Mucosa of descending colon (tissue), 3 donors: ENCODE data around the gene PPY. TPM values are rescaled to one million over a fixed set of nuclear protein-coding genes. Genes with fewer than 3 reads are reported as not detected.
A peak's percentile ranks its signal among the peaks of the same experiment; 100 is the strongest.

Source experiments
- ATAC-seq: fragments of 200-7000 bp; cut with Tn5 transposase; one replicate; pipeline ENCODE4 v1.9.1; 2020; ENCODE audit warnings: mild to moderate bottlenecking, moderate library complexity
- DNase-seq, 3 donors: peaks; one replicate each; pipeline ENCODE4 v3.0.0-alpha.2; 2020
- H3K36me3 ChIP-seq: fragments of 200-600 bp; one replicate; pipeline ENCODE4 v1.8.0; 2021; ENCODE audit warnings: low read depth, mild to moderate bottlenecking
- H3K4me1 ChIP-seq: fragments of 200-600 bp; one replicate; pipeline ENCODE4 v1.8.0; 2021; ENCODE audit warnings: low read depth, mild to moderate bottlenecking
- H3K4me3 ChIP-seq: fragments of 200-600 bp; one replicate; pipeline ENCODE4 v1.8.0; 2021; ENCODE audit warnings: mild to moderate bottlenecking
- H3K9me3 ChIP-seq: fragments of 200-600 bp; one replicate; pipeline ENCODE4 v1.8.0; 2021; ENCODE audit warnings: mild to moderate bottlenecking
- CTCF ChIP-seq: fragments of 200-600 bp; IDR thresholded peaks from one replicate; pipeline ENCODE4 v1.8.0; 2022; ENCODE audit warnings: antibody characterized with exemption, mild to moderate bottlenecking
- intact Hi-C, 2 donors: fragments of 100-400 bp; cut with DNase I in 1 of 2; cut with micrococcal nuclease in 1 of 2; formaldehyde crosslinking; loops; one replicate each; pipeline versions ENCODE4 v1.11.0 to v1.11.1; 2022; cut with DNase I, micrococcal nuclease
- total RNA-seq, 3 donors: library from RNA; stranded (reverse); fragmentation: NEBNext Ultra II Directional in 2 of 3; extraction: Animal tissue kit (Norgen Biotek cat#: 25700) in 2 of 3; gene quantifications; one replicate each; pipeline versions ENCODE4 v1.2.1 to v1.2.4, GENCODE V29; 2021 to 2023
- donor health status: DM: no; HTN: no; CAD: no; lungs with moderate emphysema.
- donor health status: DM: no; HTN: no; CAD: no.
- donor health status: DM: no; HTN: yes; CAD: no.

The PPY gene
- total RNA-seq, 3 donors from 2014 or later: 1.5 TPM; not detected in 2

GRCh38 chr17:43905985-43906852 is 36.1 kb downstream of the PPY start:
- H3K36me3 ChIP-seq: no peaks in the 10 kb centered on the region
- peaks cover 9% of the 10 kb centered on the region for H3K4me1 ChIP-seq
- no peak overlapping the region for H3K4me3 ChIP-seq
- TF ChIP-seq CTCF: no peak
- no peaks in the 10 kb centered on the region for H3K9me3 ChIP-seq
- DNase-seq (peak; percentile 51 to 74 (median 53)), ATAC-seq (peak; percentile 45)
- intact Hi-C loops: no loop called here

- Histone ChIP-seq H3K4me3 (no peak overlapping the region), H3K36me3 (no peaks in the 10 kb centered on the region), H3K9me3 (no peaks in the 10 kb centered on the region), H3K4me1 (peaks cover 9% of the 10 kb centered on the region)
- ATAC-seq (no peak), DNase-seq (no peak)
- no peak for TF ChIP-seq CTCF
- intact Hi-C loops: no loop called here
These were observed 36.8 kb downstream of the PPY start for GRCh38 chr17:43905400-43905984.

- Histone ChIP-seq H3K9me3 (no peaks in the 10 kb centered on the region), H3K4me3 (no peak overlapping the region), H3K4me1 (peaks cover 5% of the 10 kb centered on the region), H3K36me3 (no peaks in the 10 kb centered on the region)
- intact Hi-C loops: no loop called here
- no peak for ATAC-seq
- no peak for DNase-seq
- no peak for TF ChIP-seq CTCF
These were observed 40.3 kb downstream of the PPY start for GRCh38 chr17:43901861-43902589.

- no peak for ATAC-seq
These were observed 41.2 kb downstream of the PPY start for GRCh38 chr17:43900858-43901754.

More at GRCh38 chr17:43900858-43901754, 41.2 kb downstream of the PPY start:
- no peak for TF ChIP-seq CTCF
- Histone ChIP-seq H3K4me1 (peaks cover 4% of the 10 kb centered on the region), H3K9me3 (no peaks in the 10 kb centered on the region), H3K36me3 (no peaks in the 10 kb centered on the region), H3K4me3 (no peak overlapping the region)
- intact Hi-C loops: no loop called here
- DNase-seq: no peak
